Trophoblast cell (in vitro differentiated cells and primary cell): ENCODE data around the gene SCD.

Source experiments
- DNase-seq, 2 donors: peaks; one replicate each; pipeline ENCODE4 v3.0.0-alpha.2; 2016
- H2AFZ ChIP-seq: 2 replicates; pipeline ENCODE4 v1.6.1; 2013; ENCODE audit warnings: low read length, moderate library complexity, mild to moderate bottlenecking; ENCODE audit not compliant: insufficient read depth, poor library complexity
- H2AK5ac ChIP-seq: 2 replicates; pipeline ENCODE4 v1.6.1; 2013; ENCODE audit warnings: mild to moderate bottlenecking, low read length
- H2BK120ac ChIP-seq: 2 replicates; pipeline ENCODE4 v1.6.1; 2013; ENCODE audit warnings: low read length, mild to moderate bottlenecking, moderate library complexity; ENCODE audit not compliant: insufficient read depth, poor library complexity
- H2BK12ac ChIP-seq: 2 replicates; pipeline ENCODE4 v1.6.1; 2013; ENCODE audit warnings: mild to moderate bottlenecking, low read length, moderate library complexity
- H2BK5ac ChIP-seq: 2 replicates; pipeline ENCODE4 v1.6.1; 2013; ENCODE audit warnings: low read length, low read depth, moderate library complexity, mild to moderate bottlenecking; ENCODE audit not compliant: poor library complexity
- H3K14ac ChIP-seq: 2 replicates; pipeline ENCODE4 v1.6.1; 2013; ENCODE audit warnings: mild to moderate bottlenecking, low read length
- H3K18ac ChIP-seq: 2 replicates; pipeline ENCODE4 v1.6.1; 2013; ENCODE audit warnings: mild to moderate bottlenecking, low read length
- H3K23ac ChIP-seq: 2 replicates; pipeline ENCODE4 v1.6.1; 2013; ENCODE audit warnings: low read length
- H3K27ac ChIP-seq: 2 replicates; pipeline ENCODE4 v1.5.1; 2013; ENCODE audit warnings: low read depth, mild to moderate bottlenecking, inconsistent platforms, low read length, moderate library complexity
- H3K27me3 ChIP-seq: 2 replicates; pipeline ENCODE4 v1.6.1; 2013; ENCODE audit warnings: inconsistent platforms, mild to moderate bottlenecking, low read length, moderate library complexity; ENCODE audit not compliant: insufficient read depth
- H3K36me3 ChIP-seq, 2 experiments: 1 replicate in 1 of 2; 2 replicates in 1 of 2; pipeline ENCODE4 v1.6.1; 2013; ENCODE audit warnings: low read length in 2 of 2, mild to moderate bottlenecking in 2 of 2, moderate library complexity in 1 of 2; ENCODE audit not compliant: insufficient read depth in 2 of 2, control insufficient read depth in 1 of 2
- H3K4ac ChIP-seq: 2 replicates; pipeline ENCODE4 v1.6.1; 2013; ENCODE audit warnings: low read depth, mild to moderate bottlenecking, low read length, moderate library complexity
- H3K4me1 ChIP-seq, 2 experiments: 1 replicate in 1 of 2; 2 replicates in 1 of 2; pipeline ENCODE4 v1.6.1; 2013; ENCODE audit warnings: low read length in 2 of 2, mild to moderate bottlenecking in 2 of 2, moderate library complexity in 1 of 2; ENCODE audit not compliant: insufficient read depth in 2 of 2, control insufficient read depth in 1 of 2
- H3K4me2 ChIP-seq: 2 replicates; pipeline ENCODE4 v1.6.1; 2013; ENCODE audit warnings: inconsistent platforms, mild to moderate bottlenecking, low read length, moderate library complexity
- H3K4me3 ChIP-seq: 2 replicates; pipeline ENCODE4 v1.5.1; 2013; ENCODE audit warnings: mild to moderate bottlenecking, low read depth, low read length, inconsistent platforms
- H3K79me1 ChIP-seq: one replicate; pipeline ENCODE4 v1.6.1; 2013; ENCODE audit warnings: low read length
- H3K79me2 ChIP-seq: 2 replicates; pipeline ENCODE4 v1.6.1; 2013; ENCODE audit warnings: low read length, mild to moderate bottlenecking; ENCODE audit not compliant: control insufficient read depth, insufficient read depth, poor library complexity
- H3K9ac ChIP-seq: 2 replicates; pipeline ENCODE4 v1.6.1; 2013; ENCODE audit warnings: mild to moderate bottlenecking, low read length
- H3K9me3 ChIP-seq: 2 replicates; pipeline ENCODE4 v1.6.1; 2013; ENCODE audit warnings: low read depth, mild to moderate bottlenecking, control low read depth, inconsistent platforms, low read length; ENCODE audit not compliant: insufficient read depth
- H4K12ac ChIP-seq: 2 replicates; pipeline ENCODE4 v1.6.1; 2013; ENCODE audit warnings: low read depth, mild to moderate bottlenecking, low read length, moderate library complexity
- H4K8ac ChIP-seq: 2 replicates; pipeline ENCODE4 v1.6.1; 2013; ENCODE audit warnings: low read depth, mild to moderate bottlenecking, low read length, moderate library complexity
- H4K91ac ChIP-seq: one replicate; pipeline ENCODE4 v1.6.1; 2013; ENCODE audit warnings: low read depth, mild to moderate bottlenecking, low read length, moderate library complexity
- WGBS: extraction: QIAGEN DNeasy Blood & Tissue Kit; methylation state at CpG from one replicate; pipeline ENCODE4 v1.1.7; 2013; ENCODE audit warnings: missing lambda C conversion rate; ENCODE audit not compliant: insufficient read length, insufficient coverage; ENCODE audit errors: extremely low coverage; 5-methylcytosine and 5-hydroxymethylcytosine counted together

Gene SCD

GRCh38 chr10:100333106-100333505 is 13.9 kb upstream of the SCD start:
- no peak overlapping the region for H3K4ac ChIP-seq
- no peak overlapping the region for H3K4me3 ChIP-seq
- no peaks in the 10 kb centered on the region for H3K27me3 ChIP-seq
- no peak overlapping the region for H3K23ac ChIP-seq
- DNase-seq, result no peak
- no peaks in the 10 kb centered on the region for H3K36me3 ChIP-seq
- H3K27ac ChIP-seq, result no peak overlapping the region
- H3K9ac ChIP-seq, result no peak overlapping the region
- H3K79me2 ChIP-seq, result no peaks in the 10 kb centered on the region
- H3K4me1 ChIP-seq, result no peaks in the 10 kb centered on the region
- no peak overlapping the region for H4K12ac ChIP-seq
- H4K8ac ChIP-seq, result no peak overlapping the region
- H3K79me1 ChIP-seq, result no peaks in the 10 kb centered on the region
- H4K91ac ChIP-seq, result no peak overlapping the region
- H2BK12ac ChIP-seq, result no peak overlapping the region
- H3K18ac ChIP-seq, result no peak overlapping the region
- H2AFZ ChIP-seq, result no peak overlapping the region
- H3K4me2 ChIP-seq, result no peak overlapping the region
- H2BK120ac ChIP-seq, result no peak overlapping the region
- H2AK5ac ChIP-seq, result no peak overlapping the region
- WGBS, result no CpG with 5 or more reads among the region's 4 CpGs
- H3K14ac ChIP-seq, result no peak overlapping the region
- H2BK5ac ChIP-seq, result no peak overlapping the region
- peaks cover 1% of the 10 kb centered on the region for H3K9me3 ChIP-seq

- DNase-seq, result peak in 1 of 2 donors; percentile 23
- H3K79me1 ChIP-seq, result no peaks in the 10 kb centered on the region
- no peak overlapping the region for H3K4me3 ChIP-seq
- H4K8ac ChIP-seq, result no peak overlapping the region
- no peaks in the 10 kb centered on the region for H3K27me3 ChIP-seq
- H2AFZ ChIP-seq, result no peak overlapping the region
- no peak overlapping the region for H2BK12ac ChIP-seq
- H4K12ac ChIP-seq, result no peak overlapping the region
- H2AK5ac ChIP-seq, result no peak overlapping the region
- H3K4ac ChIP-seq, result no peak overlapping the region
- H3K18ac ChIP-seq, result no peak overlapping the region
- no peak overlapping the region for H4K91ac ChIP-seq
- no peaks in the 10 kb centered on the region for H3K36me3 ChIP-seq
- no CpG with 5 or more reads among the region's 2 CpGs for WGBS
- peaks cover 1% of the 10 kb centered on the region for H3K9me3 ChIP-seq
- H3K14ac ChIP-seq, result no peak overlapping the region
- H3K79me2 ChIP-seq, result no peaks in the 10 kb centered on the region
- no peak overlapping the region for H3K4me2 ChIP-seq
- no peaks in the 10 kb centered on the region for H3K4me1 ChIP-seq
- no peak overlapping the region for H3K9ac ChIP-seq
- H2BK5ac ChIP-seq, result no peak overlapping the region
- H2BK120ac ChIP-seq, result no peak overlapping the region
- H3K23ac ChIP-seq, result no peak overlapping the region
- no peak overlapping the region for H3K27ac ChIP-seq
Observed at GRCh38 chr10:100333661-100334440, 13.2 kb upstream of the SCD start.

DNA sequence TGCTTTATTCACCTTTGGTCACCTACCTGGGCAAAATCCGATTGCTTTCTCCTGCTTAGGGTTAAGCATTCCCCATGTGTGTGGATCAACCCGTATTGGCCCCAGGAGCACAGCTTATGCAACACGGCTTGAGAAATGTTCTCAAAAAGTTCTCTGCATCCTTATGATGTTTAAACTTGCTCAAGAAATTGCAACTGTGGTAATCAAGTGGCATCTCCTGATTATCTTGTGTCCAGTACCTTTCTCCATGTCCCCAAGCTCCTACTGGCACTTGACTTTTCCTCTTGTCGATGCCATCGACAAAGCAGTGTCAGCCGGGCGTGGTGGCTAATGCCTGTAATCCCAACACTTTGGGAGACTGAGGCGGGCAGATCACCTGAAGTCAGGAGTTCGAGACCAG is 12.3 kb upstream of the SCD start:
- WGBS, result no CpG with 5 or more reads among the region's 9 CpGs

DNA sequence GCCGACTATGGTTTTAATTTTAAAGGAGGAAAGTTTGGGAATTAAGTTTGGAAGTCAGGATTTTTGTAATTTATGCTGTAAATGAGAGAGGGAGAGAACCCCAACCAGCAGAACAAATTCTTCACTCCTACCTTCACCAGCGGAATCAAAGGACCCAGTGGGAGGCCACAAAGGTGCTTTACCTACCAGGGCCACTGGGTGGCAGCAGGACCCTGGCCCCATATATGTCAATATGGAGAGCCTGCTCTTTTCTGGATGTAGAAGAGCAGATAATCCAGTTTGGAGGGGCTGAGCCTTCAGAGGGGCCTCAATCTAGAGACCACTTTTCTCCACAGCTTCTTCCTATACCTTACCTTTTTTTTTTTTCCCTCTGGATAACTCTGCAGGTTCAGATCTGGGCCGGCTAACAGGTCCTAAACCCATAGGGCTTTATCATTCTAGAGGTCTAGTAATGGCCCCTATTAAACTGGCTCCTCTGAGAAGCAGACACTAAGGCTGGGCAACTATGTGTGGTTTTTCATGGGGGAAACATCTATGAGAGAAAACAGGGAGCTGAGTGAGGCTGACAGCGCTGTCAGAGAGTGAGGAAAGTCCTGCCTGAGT is 8.5 kb upstream of the SCD start:
- Histone ChIP-seq H3K36me3 (no peaks in the 10 kb centered on the region), H3K4ac (no peak overlapping the region), H3K79me2 (no peaks in the 10 kb centered on the region), H3K4me1 (peaks cover 2 to 7% of the 10 kb centered on the region in 2 experiments), H4K12ac (no peak overlapping the region), H2AK5ac (no peak overlapping the region), H3K23ac (no peak overlapping the region), H2BK5ac (no peak overlapping the region), H2BK12ac (no peak overlapping the region), H4K91ac (no peak overlapping the region), H4K8ac (no peak overlapping the region), H3K9ac (no peak overlapping the region), H3K4me2 (no peak overlapping the region), H3K27me3 (no peaks in the 10 kb centered on the region), H3K79me1 (peaks cover 4% of the 10 kb centered on the region), H2AFZ (no peak overlapping the region), H3K9me3 (no peaks in the 10 kb centered on the region), H3K4me3 (no peak overlapping the region), H3K14ac (no peak overlapping the region), H2BK120ac (no peak overlapping the region), H3K18ac (no peak overlapping the region), H3K27ac (no peak overlapping the region)
- WGBS, result no CpG with 5 or more reads among the region's 4 CpGs
- peak; percentile 65 to 88 for DNase-seq

More for the DNA sequence above, 12.3 kb upstream of the SCD start:
- Histone ChIP-seq H2BK12ac (no peak overlapping the region), H4K91ac (no peak overlapping the region), H3K14ac (no peak overlapping the region), H2BK5ac (no peak overlapping the region), H2AK5ac (no peak overlapping the region), H3K27ac (no peak overlapping the region), H4K12ac (no peak overlapping the region), H3K4me2 (no peak overlapping the region), H3K9ac (no peak overlapping the region), H4K8ac (no peak overlapping the region), H3K9me3 (peaks cover 1% of the 10 kb centered on the region), H3K79me2 (no peaks in the 10 kb centered on the region), H2BK120ac (no peak overlapping the region), H3K27me3 (no peaks in the 10 kb centered on the region), H3K79me1 (no peaks in the 10 kb centered on the region), H3K4ac (no peak overlapping the region), H3K36me3 (no peaks in the 10 kb centered on the region), H3K4me1 (no peaks in the 10 kb centered on the region), H3K4me3 (no peak overlapping the region), H3K23ac (no peak overlapping the region), H3K18ac (no peak overlapping the region), H2AFZ (no peak overlapping the region)
- DNase-seq, result peak; percentile 88 to 97
